ENCODE data around the gene CEBPZOS. TPM values are rescaled to one million over a fixed set of nuclear protein-coding genes. Genes with fewer than 3 reads are reported as not detected.

The CEBPZOS gene
- total and polyA plus RNA-seq, 9 of the 15 experiments (the other 6 are each of a cell fraction or from before 2014, with no cell fraction given): 21.7 to 64.8 (median 46.7) TPM

DNA sequence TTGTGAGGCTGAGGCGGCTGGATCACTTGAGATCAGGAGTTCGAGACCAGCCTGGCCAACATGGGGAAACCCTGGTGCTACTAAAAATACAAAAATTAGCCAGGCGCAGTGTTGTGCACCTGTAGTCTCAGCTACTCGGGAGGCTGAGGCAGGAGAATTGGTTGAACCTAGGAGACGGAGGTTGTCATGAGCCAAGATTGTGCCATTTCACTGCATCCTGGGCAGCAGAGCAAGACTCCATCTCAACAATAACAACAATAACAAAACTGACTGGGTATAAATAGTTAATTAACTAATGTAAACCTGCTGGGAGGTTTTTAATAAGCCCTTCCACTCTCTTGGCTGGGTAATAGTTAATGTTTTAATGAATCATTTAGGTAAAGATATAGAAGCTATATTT is 15.7 kb upstream of the CEBPZOS start (continued):
- TF ChIP-seq ETV1 (tag; conservative IDR thresholded peaks at IDR 0.05; ENCODE audit: low read depth): no peak

DNA sequence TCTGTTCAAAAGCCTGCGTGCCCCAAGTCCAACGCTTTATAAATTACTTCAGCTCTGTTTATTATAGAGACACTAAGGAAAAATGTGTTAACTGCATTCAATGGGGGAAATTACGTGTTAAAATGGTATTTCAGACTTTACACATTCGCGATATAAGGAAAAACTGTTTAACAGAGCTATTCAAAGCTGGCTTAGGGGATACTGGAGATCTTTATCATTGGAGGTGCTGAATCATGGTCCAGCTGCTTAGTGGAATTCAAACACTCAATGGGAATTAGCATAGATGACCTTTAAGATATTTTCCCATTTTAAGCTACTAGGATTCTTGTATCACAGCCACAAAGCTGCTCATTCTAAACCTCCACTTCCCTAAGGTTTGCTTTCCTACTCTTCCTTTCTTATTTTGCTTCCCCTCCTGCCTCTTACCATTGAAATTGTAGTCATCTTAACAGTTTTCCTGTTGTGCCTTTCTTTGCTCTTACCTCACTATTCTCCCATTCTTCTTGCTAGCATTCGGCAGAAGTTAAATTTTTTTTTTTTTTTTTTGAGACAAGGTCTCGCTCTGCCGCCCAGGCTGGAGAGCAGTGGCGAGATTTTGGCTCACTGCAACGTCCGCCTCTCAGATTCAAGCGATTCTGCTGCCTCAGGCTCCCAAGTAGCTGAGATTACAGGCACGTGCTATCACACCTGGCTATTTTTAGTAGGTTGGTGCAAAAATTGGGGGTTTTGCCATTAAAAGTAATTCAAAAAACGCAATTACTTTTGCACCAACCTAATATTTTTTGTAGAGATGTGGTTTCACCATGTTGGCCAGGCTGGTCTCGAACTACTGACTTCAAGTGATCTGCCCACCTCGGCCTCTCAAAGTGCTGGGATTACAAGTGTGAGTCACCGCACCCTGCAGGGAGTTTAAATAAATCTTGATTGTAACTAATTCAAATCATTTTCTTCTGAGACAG is 14.3 kb upstream of the CEBPZOS start:
- 8% methylated on average over 17 of the region's 17 CpGs for WGBS (ENCODE audit: insufficient coverage, low coverage, missing lambda C conversion rate)
- H3K4me1 ChIP-seq (replicated peaks in 1 of 2; ENCODE audit: control insufficient read depth in 2 of 2, insufficient read depth in 2 of 2, low read length in 2 of 2): peaks cover 5 to 11% of the 10 kb centered on the region in 2 experiments; a peak in 3 of 5 replicates
- no peaks in the 10 kb centered on the region for H3K79me2 ChIP-seq (ENCODE audit: control insufficient read depth, insufficient read depth, low read length)
- no peaks in the 10 kb centered on the region for H4K20me1 ChIP-seq (replicated peaks; ENCODE audit: control insufficient read depth, insufficient read depth, low read length)
- peaks cover 4 to 6% of the 10 kb centered on the region in 2 experiments; a peak in 3 of 5 replicates for H3K27me3 ChIP-seq (ENCODE audit: control insufficient read depth in 2 of 2, insufficient read depth in 2 of 2, low read length in 2 of 2)
- CTCF ChIA-PET (ENCODE audit: low intra/inter-chr PET ratio): no interaction called here
- no peak overlapping the region for H3K4me2 ChIP-seq (ENCODE audit: insufficient read depth, low read length)
- H3K27ac ChIP-seq (ENCODE audit: extremely low read depth, low read depth, low read length): no peak overlapping the region
- H3K9me1 ChIP-seq (ENCODE audit: control insufficient read depth, insufficient read depth, low read length): no peaks in the 10 kb centered on the region
- no peak overlapping the region for H3K4me3 ChIP-seq
- DNase-seq (ENCODE audit: extremely low read depth in 1 of 4, low spot score in 3 of 4): no peak
- no peak overlapping the region for H2AFZ ChIP-seq (ENCODE audit: low read depth, low read length)
- in situ Hi-C loops (cut with MboI): no loop called here
- 0 out of 3 replicates have a peak, but pooled peaks have one; percentile 29 for ATAC-seq
- BruUV-seq (replicated peaks): no TSS peak
- intact Hi-C loops (cut with micrococcal nuclease): no loop called here
- H3K9ac ChIP-seq (ENCODE audit: insufficient read depth in 1 of 2, low read depth in 2 of 2, low read length in 2 of 2): no peak overlapping the region
- POLR2A ChIA-PET: interaction anchor here (1.1 to 1.4 kb wide), 2 partner anchors 8 to 12 kb away, joined by 3 read pairs; no protein-coding TSS in a partner anchor
- H3K9me3 ChIP-seq (replicated peaks; ENCODE audit: control insufficient read depth, insufficient read depth, low read depth, low read length): no peaks in the 10 kb centered on the region
- FAIRE-seq: no peak
- no peaks in the 10 kb centered on the region for H3K36me3 ChIP-seq (ENCODE audit: control insufficient read depth, insufficient read depth, low read length)
- TF ChIP-seq FOXO4 (CRISPR knock-in tag; IDR thresholded peaks at IDR 0.05) (no peak), SOX6 (IDR thresholded peaks at IDR 0.05) (no peak), DPF2 (IDR thresholded peaks at IDR 0.05) (0 out of 2 replicates have a peak, but pooled peaks have one; percentile 23), MCM5 (IDR thresholded peaks at IDR 0.05; ENCODE audit: low read depth) (no peak), CREM (IDR thresholded peaks at IDR 0.05; ENCODE audit: low read depth) (no peak), MAZ (CRISPR knock-in tag; conservative IDR thresholded peaks at IDR 0.05 in 1 of 2, IDR thresholded peaks at IDR 0.05 in 1 of 2) (no peak), POLR3A (IDR thresholded peaks at IDR 0.05; ENCODE audit: borderline replicate concordance, extremely low read depth, insufficient read depth, insufficient read length) (no peak), ZHX1 (conservative IDR thresholded peaks at IDR 0.05; ENCODE audit: low read length) (no peak), RNF2 (IDR thresholded peaks at IDR 0.05) (no peak), PTBP1 (IDR thresholded peaks at IDR 0.05; ENCODE audit: low read depth, low read length) (no peak), POLR2B (IDR thresholded peaks at IDR 0.05; ENCODE audit: low read depth, partially characterized antibody) (no peak), TCF7L2 (IDR thresholded peaks at IDR 0.05; ENCODE audit: low read depth, low read length) (no peak), ARID1B (IDR thresholded peaks at IDR 0.05) (peak; percentile 26; the same call in 1 of the 2 replicates), PHB (CRISPR knock-in tag; IDR thresholded peaks at IDR 0.05) (no peak), ZNF184 (CRISPR knock-in tag; IDR thresholded peaks at IDR 0.05) (no peak)
- TF ChIP-seq, protein P1, sequence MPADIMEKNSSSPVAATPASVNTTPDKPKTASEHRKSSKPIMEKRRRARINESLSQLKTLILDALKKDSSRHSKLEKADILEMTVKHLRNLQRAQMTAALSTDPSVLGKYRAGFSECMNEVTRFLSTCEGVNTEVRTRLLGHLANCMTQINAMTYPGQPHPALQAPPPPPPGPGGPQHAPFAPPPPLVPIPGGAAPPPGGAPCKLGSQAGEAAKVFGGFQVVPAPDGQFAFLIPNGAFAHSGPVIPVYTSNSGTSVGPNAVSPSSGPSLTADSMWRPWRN (IDR thresholded peaks at IDR 0.05; ENCODE audit: low read depth): no peak
